AML-193 (cell line): Measurements from ENCODE around the gene DUS1L.

Experiments used
- DNase-seq, 2 experiments: peaks; one replicate each; lab custom pipeline; 2025; lab: John Stamatoyannopoulos, UW

Gene DUS1L

GRCh38 chr17:82023447-82024241 is 42.0 kb downstream of the DUS1L start:
- peak; percentile 26 for DNase-seq

GRCh38 chr17:82022981-82023446 is 42.6 kb downstream of the DUS1L start, which contains the start of gene LRRC45:
LRRC45 (plus strand) TSS chr17:82023305; CDS start chr17:82023644, 339 bp downstream.
- peak; percentile 100 for DNase-seq

GRCh38 chr17:82022310-82022980 is 43.2 kb downstream of the DUS1L start, which contains the start of gene CENPX:
CENPX (minus strand) TSS chr17:82022878; CDS start chr17:82022861, 17 bp downstream.
- DNase-seq: no peak

GRCh38 chr17:82021900-82022309 is 43.7 kb downstream of the DUS1L start:
- DNase-seq: no peak

- peak; percentile 69 to 72 for DNase-seq
These were observed 44.3 kb downstream of the DUS1L start for GRCh38 chr17:82021107-82021899.

- no peak for DNase-seq
These were observed 45.0 kb downstream of the DUS1L start for GRCh38 chr17:82020572-82021106.

GRCh38 chr17:82019690-82020571 is 45.7 kb downstream of the DUS1L start:
- peak; percentile 68 to 71 for DNase-seq

- DNase-seq: no peak
These were observed 46.5 kb downstream of the DUS1L start for GRCh38 chr17:82018989-82019689.

- no peak for DNase-seq
These were observed 47.2 kb downstream of the DUS1L start for GRCh38 chr17:82018152-82018988.

GRCh38 chr17:82017612-82018151 is 47.9 kb downstream of the DUS1L start:
- no peak for DNase-seq

- no peak for DNase-seq
These were observed 48.6 kb downstream of the DUS1L start for GRCh38 chr17:82016875-82017459.

- DNase-seq: no peak
These were observed 49.3 kb downstream of the DUS1L start for GRCh38 chr17:82016061-82016874.

GRCh38 chr17:82015311-82015971 is 50.2 kb downstream of the DUS1L start:
- no peak for DNase-seq

GRCh38 chr17:82014971-82015310 is 50.7 kb downstream of the DUS1L start:
- no peak for DNase-seq

- DNase-seq: no peak
These were observed 51.2 kb downstream of the DUS1L start for GRCh38 chr17:82014432-82014831.

- DNase-seq: no peak
These were observed 51.8 kb downstream of the DUS1L start for GRCh38 chr17:82013772-82014321.

GRCh38 chr17:82013341-82013740 is 52.3 kb downstream of the DUS1L start:
- DNase-seq: no peak
